GM03348 (cell line): ENCODE measurements around the gene NOSIP.

Experiments used
- DNase-seq: peaks from one replicate; pipeline ENCODE4 v3.0.0; 2012; ENCODE audit warnings: low spot score

NOSIP gene

GRCh38 chr19:49570997-49571676 is 9.2 kb downstream of the NOSIP start:
- no peak for DNase-seq

GRCh38 chr19:49570138-49570856 is 10.1 kb downstream of the NOSIP start:
- DNase-seq = peak; percentile 86

GRCh38 chr19:49567861-49568441 is 12.4 kb downstream of the NOSIP start:
- DNase-seq = peak; percentile 56

GRCh38 chr19:49566302-49566701 is 14.1 kb downstream of the NOSIP start:
- no peak for DNase-seq

- DNase-seq = no peak
Observed at GRCh38 chr19:49565261-49565660, 15.1 kb downstream of the NOSIP start.

- DNase-seq = no peak
Observed at GRCh38 chr19:49564616-49565045, 15.7 kb downstream of the NOSIP start.

- DNase-seq = no peak
Observed at GRCh38 chr19:49560358-49560900, 19.9 kb downstream of the NOSIP start.

- no peak for DNase-seq
Observed at GRCh38 chr19:49559928-49560327, 20.4 kb downstream of the NOSIP start.

GRCh38 chr19:49559443-49559842 is 20.9 kb downstream of the NOSIP start:
- DNase-seq = no peak

- DNase-seq = no peak
Observed at GRCh38 chr19:49558591-49558990, 21.8 kb downstream of the NOSIP start.

- no peak for DNase-seq
Observed at GRCh38 chr19:49557641-49558325, 22.6 kb downstream of the NOSIP start.

GRCh38 chr19:49556412-49557398 is 23.7 kb downstream of the NOSIP start:
- DNase-seq = no peak

- peak; percentile 71 for DNase-seq
Observed at GRCh38 chr19:49555600-49556411, 24.6 kb downstream of the NOSIP start.

- DNase-seq = no peak
Observed at GRCh38 chr19:49554701-49555181, 25.6 kb downstream of the NOSIP start.

- DNase-seq = peak; percentile 55
Observed at GRCh38 chr19:49553451-49554271, 26.7 kb downstream of the NOSIP start.

- no peak for DNase-seq
Observed at GRCh38 chr19:49552749-49553148, 27.6 kb downstream of the NOSIP start.

GRCh38 chr19:49551531-49551930 is 28.8 kb downstream of the NOSIP start:
- no peak for DNase-seq

GRCh38 chr19:49549045-49549444 is 31.3 kb downstream of the NOSIP start:
- no peak for DNase-seq
